SK-N-MC (cell line): ENCODE results near the gene DIAPH2.

Experiments
- EZH2 ChIP-seq: fragments of 200-600 bp; sonication (generic); IDR thresholded peaks from one replicate; pipeline ENCODE4 v1.6.1; 2017; ENCODE audit warnings: antibody characterized with exemption
- FOXP2 ChIP-seq: optimal IDR thresholded peaks from 2 replicates; pipeline ENCODE3; 2011; ENCODE audit warnings: mild to moderate bottlenecking, moderate library complexity; ENCODE audit not compliant: insufficient read depth; ENCODE audit errors: extremely low read length, control extremely low read depth
- POLR2AphosphoS5 ChIP-seq: IDR thresholded peaks from 2 replicates; pipeline ENCODE4 v1.6.1; 2012; ENCODE audit warnings: mild to moderate bottlenecking, low read depth, low read length, borderline replicate concordance

- TF ChIP-seq EZH2: no peak
- TF ChIP-seq POLR2AphosphoS5: no peak
- TF ChIP-seq FOXP2: no peak
Observed at GRCh38 chrX:96756491-96756890, 71.8 kb downstream of the DIAPH2 start.
